COR-L47 (cell line): ENCODE results near the gene ZNF446.
"Not testable (repeated sequence)": the region's sequence is repeated elsewhere in the genome, so short reads cannot be mapped to it uniquely, and the experiment has no call there.

Source experiments
- DNase-seq: peaks from one replicate; lab custom pipeline; 2025; lab: John Stamatoyannopoulos, UW

Gene ZNF446

GRCh38 chr19:58470837-58471543 is 5.2 kb upstream of the ZNF446 start:
- DNase-seq, result not testable (repeated sequence)

DNA sequence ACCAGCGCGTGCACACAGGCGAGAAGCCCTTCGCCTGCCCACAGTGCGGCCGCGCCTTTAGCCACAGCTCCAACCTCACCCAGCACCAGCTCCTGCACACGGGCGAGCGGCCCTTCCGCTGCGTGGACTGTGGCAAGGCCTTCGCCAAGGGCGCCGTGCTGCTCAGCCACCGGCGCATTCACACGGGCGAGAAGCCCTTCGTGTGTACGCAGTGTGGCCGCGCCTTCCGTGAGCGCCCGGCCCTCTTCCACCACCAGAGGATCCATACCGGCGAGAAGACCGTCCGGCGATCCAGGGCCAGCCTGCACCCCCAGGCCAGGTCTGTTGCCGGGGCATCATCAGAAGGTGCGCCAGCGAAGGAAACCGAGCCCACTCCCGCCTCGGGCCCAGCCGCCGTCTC is 4.4 kb upstream of the ZNF446 start:
- DNase-seq, result no peak

DNA sequence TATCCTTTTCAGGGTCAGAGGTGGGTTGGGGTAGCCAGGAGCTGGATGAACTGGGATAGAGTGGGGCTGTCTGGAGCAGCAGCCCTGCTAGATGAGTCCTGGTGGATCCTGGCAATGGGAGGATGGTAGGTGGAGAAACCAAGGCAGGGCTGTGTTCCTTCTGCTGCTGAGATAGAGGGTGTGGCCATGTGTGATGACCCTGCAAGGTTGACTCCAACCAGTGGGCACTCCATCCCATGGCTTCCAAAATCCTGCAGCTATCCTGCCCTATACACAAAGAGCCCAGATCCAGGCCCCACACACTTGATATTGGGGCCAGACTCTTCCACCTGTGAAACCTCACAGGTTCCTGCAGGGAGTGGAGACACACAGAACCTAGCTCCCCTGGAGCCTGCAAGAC is 2.4 kb upstream of the ZNF446 start:
- no peak for DNase-seq

GRCh38 chr19:58474291-58474996 is 1.7 kb upstream of the ZNF446 start:
- DNase-seq, result no peak

GRCh38 chr19:58474997-58475713 is 997 bp upstream of the ZNF446 start:
- no peak for DNase-seq

GRCh38 chr19:58476498-58477015 is 405 bp downstream of the ZNF446 start:
- peak; percentile 13 for DNase-seq

- DNase-seq, result no peak
Measured at GRCh38 chr19:58477130-58477529, 978 bp downstream of the ZNF446 start.

- no peak for DNase-seq
Measured at GRCh38 chr19:58477871-58478270, 1.7 kb downstream of the ZNF446 start.

DNA sequence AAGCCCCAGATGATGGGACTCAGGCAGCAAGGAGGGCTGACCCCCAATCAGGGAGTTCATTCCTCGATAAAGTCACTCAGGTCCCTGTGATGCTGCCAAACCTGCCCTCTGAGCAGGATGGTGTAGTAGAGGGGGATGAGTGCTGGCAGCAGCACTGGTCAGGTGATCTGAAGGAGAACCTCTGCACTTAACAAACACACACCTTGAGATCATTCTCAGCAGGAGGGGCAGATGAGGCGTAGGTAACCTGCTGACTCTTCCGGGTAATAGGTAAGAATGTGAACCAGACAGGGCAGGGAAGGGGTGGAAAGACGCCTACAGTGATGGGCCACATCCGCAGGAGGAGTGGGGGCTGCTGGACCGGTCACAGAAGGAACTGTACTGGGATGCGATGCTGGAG is 3.2 kb downstream of the ZNF446 start:
- no peak for DNase-seq

GRCh38 chr19:58479736-58480480 is 3.8 kb downstream of the ZNF446 start:
- DNase-seq, result no peak

DNA sequence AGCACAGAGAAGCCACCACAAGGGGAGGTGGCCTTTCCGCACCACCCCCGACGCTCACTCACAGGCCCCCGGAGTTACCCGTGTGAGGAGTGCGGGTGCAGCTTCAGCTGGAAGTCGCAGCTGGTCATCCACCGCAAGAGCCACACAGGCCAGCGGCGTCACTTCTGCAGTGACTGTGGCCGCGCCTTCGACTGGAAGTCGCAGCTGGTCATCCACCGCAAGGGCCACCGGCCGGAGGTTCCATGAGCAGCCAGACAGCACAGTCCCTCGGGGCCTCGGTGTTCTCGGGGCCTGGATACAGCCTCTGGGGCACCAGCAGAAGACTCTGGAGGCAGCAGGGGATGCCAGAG is 4.3 kb downstream of the ZNF446 start:
- DNase-seq, result no peak

- no peak for DNase-seq
Measured at GRCh38 chr19:58480831-58481230, 4.7 kb downstream of the ZNF446 start.

DNA sequence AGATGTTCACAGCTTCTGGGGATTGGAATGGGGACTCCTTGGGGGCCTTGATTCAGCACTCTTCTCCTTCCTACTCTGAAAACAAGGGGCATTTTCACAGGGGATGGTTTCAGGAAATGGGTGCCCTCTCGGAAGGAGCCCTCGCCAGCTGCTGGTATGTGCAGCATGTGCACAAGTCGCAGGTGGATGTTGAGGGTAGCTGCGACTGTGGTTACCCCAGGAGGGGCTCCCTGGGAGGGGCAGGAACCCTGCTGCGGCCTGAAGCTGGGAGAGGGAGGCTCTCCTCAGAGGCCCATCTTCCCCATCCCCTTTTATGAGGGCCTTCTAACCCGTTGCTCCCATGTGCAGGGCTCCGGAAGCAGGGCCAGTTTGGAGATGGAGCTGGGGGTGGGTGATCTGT is 6.2 kb downstream of the ZNF446 start:
- DNase-seq, result no peak

DNA sequence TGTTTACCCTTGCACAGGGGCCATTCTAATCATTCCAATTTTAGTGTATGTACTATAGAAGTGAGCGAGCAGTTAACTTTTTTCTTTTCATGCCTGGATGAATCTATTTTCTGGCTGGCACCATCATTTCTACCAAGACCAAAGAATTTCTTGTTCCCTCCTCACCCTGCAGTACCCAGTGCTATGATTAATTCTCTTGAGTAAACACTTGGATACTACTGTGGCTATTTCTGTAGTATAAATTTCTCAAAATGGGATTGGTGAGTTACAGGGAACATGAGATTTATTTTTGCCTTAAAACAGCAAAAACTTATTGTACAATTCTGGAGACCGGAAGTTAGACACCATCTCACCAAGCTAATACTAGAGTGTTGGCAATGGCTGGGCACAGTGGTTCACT is 7.6 kb downstream of the ZNF446 start:
- no peak for DNase-seq

GRCh38 chr19:58484349-58484748 is 8.2 kb downstream of the ZNF446 start:
- DNase-seq, result not testable (repeated sequence)

- no peak for DNase-seq
Measured at GRCh38 chr19:58491393-58491792, 15.2 kb downstream of the ZNF446 start.

DNA sequence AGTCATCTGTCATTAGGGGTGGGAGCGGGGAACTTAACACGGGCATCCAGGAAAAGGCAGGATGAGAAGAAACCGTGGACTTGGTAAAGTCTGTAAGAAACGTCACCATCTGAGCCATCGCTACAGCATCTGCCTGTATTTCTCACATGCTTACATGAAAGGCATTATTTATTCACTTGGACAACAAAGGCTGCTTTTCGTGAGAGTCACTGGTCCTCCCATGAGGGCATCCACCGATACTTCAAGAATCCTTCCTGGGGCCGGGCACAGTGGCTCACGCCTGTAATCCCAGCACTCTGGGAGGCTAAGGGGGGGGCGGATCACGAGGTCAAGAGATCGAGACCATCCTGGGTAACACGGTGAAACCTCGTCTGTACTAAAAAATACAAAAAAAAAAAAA is 16.1 kb downstream of the ZNF446 start:
- DNase-seq, result no peak

- DNase-seq, result no peak
Measured at GRCh38 chr19:58497634-58498170, 21.6 kb downstream of the ZNF446 start.

DNA sequence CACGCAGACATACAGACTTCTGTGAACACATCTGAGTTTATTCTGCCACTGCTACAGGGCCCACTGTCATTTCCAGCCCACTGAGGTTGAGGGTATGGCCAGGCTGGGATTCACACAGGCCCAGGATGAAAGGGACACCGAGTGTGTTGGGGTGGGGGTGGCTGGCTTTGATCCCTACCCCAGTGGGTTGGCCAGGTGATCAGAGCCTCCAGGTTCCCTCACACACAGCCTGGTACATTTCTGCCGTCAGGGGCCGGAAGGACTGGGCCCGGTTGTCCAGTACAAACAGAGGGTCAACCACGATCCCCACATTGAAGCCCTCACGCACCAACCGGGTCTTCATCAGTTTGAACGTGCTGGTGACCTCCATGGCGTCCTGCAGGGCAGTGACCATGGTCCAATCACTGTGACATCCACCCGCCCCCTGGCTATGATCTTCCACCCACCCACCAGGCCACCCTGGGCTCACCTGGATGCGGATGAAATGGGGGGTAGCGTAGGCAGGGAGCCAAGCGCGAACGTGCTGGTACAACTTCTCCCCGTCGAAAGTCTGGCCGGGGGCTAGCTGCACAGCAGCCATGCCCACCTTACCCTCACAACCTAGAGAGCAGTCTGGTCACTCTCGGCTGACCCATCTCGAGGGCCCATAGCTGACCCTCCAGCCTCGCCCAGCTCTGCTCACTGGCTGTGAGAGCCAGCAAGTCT is 22.3 kb downstream of the ZNF446 start:
- DNase-seq, result no peak

- DNase-seq, result peak; percentile 99
Measured at GRCh38 chr19:58499021-58499927, 23.1 kb downstream of the ZNF446 start.
